Trophoblast cell (in vitro differentiated cells and primary cell): ENCODE results near the gene ITGA1.

ENCODE experiments used
- DNase-seq, 2 donors: peaks; one replicate each; pipeline ENCODE4 v3.0.0-alpha.2; 2016
- H2AFZ ChIP-seq: 2 replicates; pipeline ENCODE4 v1.6.1; 2013; ENCODE audit warnings: low read length, moderate library complexity, mild to moderate bottlenecking; ENCODE audit not compliant: insufficient read depth, poor library complexity
- H2AK5ac ChIP-seq: 2 replicates; pipeline ENCODE4 v1.6.1; 2013; ENCODE audit warnings: mild to moderate bottlenecking, low read length
- H2BK120ac ChIP-seq: 2 replicates; pipeline ENCODE4 v1.6.1; 2013; ENCODE audit warnings: low read length, mild to moderate bottlenecking, moderate library complexity; ENCODE audit not compliant: insufficient read depth, poor library complexity
- H2BK12ac ChIP-seq: 2 replicates; pipeline ENCODE4 v1.6.1; 2013; ENCODE audit warnings: mild to moderate bottlenecking, low read length, moderate library complexity
- H2BK5ac ChIP-seq: 2 replicates; pipeline ENCODE4 v1.6.1; 2013; ENCODE audit warnings: low read length, low read depth, moderate library complexity, mild to moderate bottlenecking; ENCODE audit not compliant: poor library complexity
- H3K14ac ChIP-seq: 2 replicates; pipeline ENCODE4 v1.6.1; 2013; ENCODE audit warnings: mild to moderate bottlenecking, low read length
- H3K18ac ChIP-seq: 2 replicates; pipeline ENCODE4 v1.6.1; 2013; ENCODE audit warnings: mild to moderate bottlenecking, low read length
- H3K23ac ChIP-seq: 2 replicates; pipeline ENCODE4 v1.6.1; 2013; ENCODE audit warnings: low read length
- H3K27ac ChIP-seq: 2 replicates; pipeline ENCODE4 v1.5.1; 2013; ENCODE audit warnings: low read depth, mild to moderate bottlenecking, inconsistent platforms, low read length, moderate library complexity
- H3K27me3 ChIP-seq: 2 replicates; pipeline ENCODE4 v1.6.1; 2013; ENCODE audit warnings: inconsistent platforms, mild to moderate bottlenecking, low read length, moderate library complexity; ENCODE audit not compliant: insufficient read depth
- H3K36me3 ChIP-seq, 2 experiments: 1 replicate in 1 of 2; 2 replicates in 1 of 2; pipeline ENCODE4 v1.6.1; 2013; ENCODE audit warnings: low read length in 2 of 2, mild to moderate bottlenecking in 2 of 2, moderate library complexity in 1 of 2; ENCODE audit not compliant: insufficient read depth in 2 of 2, control insufficient read depth in 1 of 2
- H3K4ac ChIP-seq: 2 replicates; pipeline ENCODE4 v1.6.1; 2013; ENCODE audit warnings: low read depth, mild to moderate bottlenecking, low read length, moderate library complexity
- H3K4me1 ChIP-seq, 2 experiments: 1 replicate in 1 of 2; 2 replicates in 1 of 2; pipeline ENCODE4 v1.6.1; 2013; ENCODE audit warnings: low read length in 2 of 2, mild to moderate bottlenecking in 2 of 2, moderate library complexity in 1 of 2; ENCODE audit not compliant: insufficient read depth in 2 of 2, control insufficient read depth in 1 of 2
- H3K4me2 ChIP-seq: 2 replicates; pipeline ENCODE4 v1.6.1; 2013; ENCODE audit warnings: inconsistent platforms, mild to moderate bottlenecking, low read length, moderate library complexity
- H3K4me3 ChIP-seq: 2 replicates; pipeline ENCODE4 v1.5.1; 2013; ENCODE audit warnings: mild to moderate bottlenecking, low read depth, low read length, inconsistent platforms
- H3K79me1 ChIP-seq: one replicate; pipeline ENCODE4 v1.6.1; 2013; ENCODE audit warnings: low read length
- H3K79me2 ChIP-seq: 2 replicates; pipeline ENCODE4 v1.6.1; 2013; ENCODE audit warnings: low read length, mild to moderate bottlenecking; ENCODE audit not compliant: control insufficient read depth, insufficient read depth, poor library complexity
- H3K9ac ChIP-seq: 2 replicates; pipeline ENCODE4 v1.6.1; 2013; ENCODE audit warnings: mild to moderate bottlenecking, low read length
- H3K9me3 ChIP-seq: 2 replicates; pipeline ENCODE4 v1.6.1; 2013; ENCODE audit warnings: low read depth, mild to moderate bottlenecking, control low read depth, inconsistent platforms, low read length; ENCODE audit not compliant: insufficient read depth
- H4K12ac ChIP-seq: 2 replicates; pipeline ENCODE4 v1.6.1; 2013; ENCODE audit warnings: low read depth, mild to moderate bottlenecking, low read length, moderate library complexity
- H4K8ac ChIP-seq: 2 replicates; pipeline ENCODE4 v1.6.1; 2013; ENCODE audit warnings: low read depth, mild to moderate bottlenecking, low read length, moderate library complexity
- H4K91ac ChIP-seq: one replicate; pipeline ENCODE4 v1.6.1; 2013; ENCODE audit warnings: low read depth, mild to moderate bottlenecking, low read length, moderate library complexity
- WGBS: extraction: QIAGEN DNeasy Blood & Tissue Kit; methylation state at CpG from one replicate; pipeline ENCODE4 v1.1.7; 2013; ENCODE audit warnings: missing lambda C conversion rate; ENCODE audit not compliant: insufficient read length, insufficient coverage; ENCODE audit errors: extremely low coverage; 5-methylcytosine and 5-hydroxymethylcytosine counted together

Gene ITGA1

GRCh38 chr5:52892242-52892878, 104.6 kb downstream of the ITGA1 start:
- no peak overlapping the region for H3K9ac ChIP-seq
- H2BK12ac ChIP-seq: no peak overlapping the region
- no peak overlapping the region for H2BK120ac ChIP-seq
- H3K79me1 ChIP-seq: peaks cover 3% of the 10 kb centered on the region
- no peak overlapping the region for H2AK5ac ChIP-seq
- H3K18ac ChIP-seq: no peak overlapping the region
- no peak overlapping the region for H3K4me2 ChIP-seq
- H3K14ac ChIP-seq: no peak overlapping the region
- H4K91ac ChIP-seq: no peak overlapping the region
- no peaks in the 10 kb centered on the region for H3K9me3 ChIP-seq
- H3K4me1 ChIP-seq: peaks cover 3 to 6% of the 10 kb centered on the region in 2 experiments
- H4K12ac ChIP-seq: no peak overlapping the region
- no peaks in the 10 kb centered on the region for H3K79me2 ChIP-seq
- no peak overlapping the region for H3K27ac ChIP-seq
- H3K4ac ChIP-seq: no peak overlapping the region
- H2AFZ ChIP-seq: no peak overlapping the region
- DNase-seq: no peak
- WGBS: no CpG with 5 or more reads among the region's 6 CpGs
- H3K36me3 ChIP-seq: no peaks in the 10 kb centered on the region
- H3K27me3 ChIP-seq: no peaks in the 10 kb centered on the region
- no peak overlapping the region for H4K8ac ChIP-seq
- no peak overlapping the region for H3K4me3 ChIP-seq
- H3K23ac ChIP-seq: no peak overlapping the region
- no peak overlapping the region for H2BK5ac ChIP-seq

GRCh38 chr5:52893105-52893504, 105.4 kb downstream of the ITGA1 start:
- H2AK5ac ChIP-seq: no peak overlapping the region

GRCh38 chr5:52893863-52894262, 106.1 kb downstream of the ITGA1 start:
- no peak overlapping the region for H3K4ac ChIP-seq
- H2BK120ac ChIP-seq: no peak overlapping the region
- H3K9me3 ChIP-seq: no peaks in the 10 kb centered on the region
- no peaks in the 10 kb centered on the region for H3K79me2 ChIP-seq
- no peak overlapping the region for H4K12ac ChIP-seq
- peak overlapping the region; percentile 34 for H3K27ac ChIP-seq
- H3K23ac ChIP-seq: no peak overlapping the region
- no peak for DNase-seq
- no peak overlapping the region for H3K9ac ChIP-seq
- H4K8ac ChIP-seq: no peak overlapping the region
- no peaks in the 10 kb centered on the region for H3K36me3 ChIP-seq
- H2BK12ac ChIP-seq: peak overlapping the region; percentile 96
- H4K91ac ChIP-seq: no peak overlapping the region
- H2AK5ac ChIP-seq: no peak overlapping the region
- H2BK5ac ChIP-seq: no peak overlapping the region
- H3K27me3 ChIP-seq: no peaks in the 10 kb centered on the region
- peaks cover 3 to 6% of the 10 kb centered on the region in 2 experiments for H3K4me1 ChIP-seq
- peaks cover 3% of the 10 kb centered on the region for H3K79me1 ChIP-seq
- H3K4me2 ChIP-seq: no peak overlapping the region
- H2AFZ ChIP-seq: no peak overlapping the region
- H3K18ac ChIP-seq: no peak overlapping the region
- H3K14ac ChIP-seq: no peak overlapping the region
- no peak overlapping the region for H3K4me3 ChIP-seq
- no CpG with 5 or more reads among the region's 1 CpG for whole genome bisulfite sequencing

More at GRCh38 chr5:52893105-52893504, 105.4 kb downstream of the ITGA1 start:
- Histone ChIP-seq H3K4ac (no peak overlapping the region), H3K9me3 (no peaks in the 10 kb centered on the region), H4K8ac (no peak overlapping the region), H3K23ac (no peak overlapping the region), H2BK5ac (no peak overlapping the region), H2BK12ac (no peak overlapping the region), H3K9ac (no peak overlapping the region), H3K79me1 (peaks cover 3% of the 10 kb centered on the region), H3K4me3 (no peak overlapping the region), H3K4me1 (peaks cover 3 to 6% of the 10 kb centered on the region in 2 experiments), H3K18ac (no peak overlapping the region), H3K14ac (no peak overlapping the region), H3K27ac (no peak overlapping the region), H3K79me2 (no peaks in the 10 kb centered on the region), H2BK120ac (no peak overlapping the region), H4K12ac (no peak overlapping the region), H4K91ac (no peak overlapping the region), H2AFZ (no peak overlapping the region), H3K4me2 (no peak overlapping the region), H3K36me3 (no peaks in the 10 kb centered on the region), H3K27me3 (no peaks in the 10 kb centered on the region)
- DNase-seq: no peak

GRCh38 chr5:52894451-52894850, 106.7 kb downstream of the ITGA1 start:
- Histone ChIP-seq H3K79me1 (peaks cover 3% of the 10 kb centered on the region), H2BK5ac (no peak overlapping the region), H2AK5ac (no peak overlapping the region), H3K4me1 (peaks cover 3 to 6% of the 10 kb centered on the region in 2 experiments), H3K23ac (no peak overlapping the region), H3K9ac (no peak overlapping the region), H3K36me3 (no peaks in the 10 kb centered on the region), H4K91ac (no peak overlapping the region), H3K4me2 (no peak overlapping the region), H3K79me2 (no peaks in the 10 kb centered on the region), H3K4me3 (no peak overlapping the region), H4K12ac (no peak overlapping the region), H3K4ac (no peak overlapping the region), H2AFZ (no peak overlapping the region), H3K27me3 (no peaks in the 10 kb centered on the region), H3K14ac (no peak overlapping the region), H3K9me3 (no peaks in the 10 kb centered on the region), H2BK120ac (no peak overlapping the region), H3K27ac (peak overlapping the region; percentile 34), H4K8ac (no peak overlapping the region), H3K18ac (no peak overlapping the region), H2BK12ac (no peak overlapping the region)
- no CpG with 5 or more reads among the region's 2 CpGs for WGBS
- DNase-seq: peak in 1 of 2 donors; percentile 55
